GM21528 (cell line): Measurements from ENCODE around the gene AQP6.

Experiments used
- ATAC-seq: cut with Tn5 transposase; IDR thresholded peaks from one replicate; pipeline ENCODE4 v1.9.1; 2021; ENCODE audit warnings: mild to moderate bottlenecking, moderate library complexity; ENCODE audit not compliant: unreplicated experiment, low FRiP score

Gene AQP6

GRCh38 chr12:49942512-49942893, 30.2 kb upstream of the AQP6 start:
- no peak for ATAC-seq

- no peak for ATAC-seq
Observed at GRCh38 chr12:49942921-49943624, 29.7 kb upstream of the AQP6 start.

- ATAC-seq, result no peak
Observed at GRCh38 chr12:49943625-49943960, 29.2 kb upstream of the AQP6 start.

- no peak for ATAC-seq
Observed at GRCh38 chr12:49944046-49944445, 28.7 kb upstream of the AQP6 start.

- ATAC-seq, result no peak
Observed at GRCh38 chr12:49944718-49945117, 28.0 kb upstream of the AQP6 start.

- no peak for ATAC-seq
Observed at GRCh38 chr12:49945394-49946080, 27.2 kb upstream of the AQP6 start.

GRCh38 chr12:49946086-49946485, 26.7 kb upstream of the AQP6 start:
- no peak for ATAC-seq

GRCh38 chr12:49946497-49946896, 26.2 kb upstream of the AQP6 start:
- ATAC-seq, result no peak

GRCh38 chr12:49947593-49948226, 25.0 kb upstream of the AQP6 start:
- no peak for ATAC-seq

- ATAC-seq, result no peak
Observed at GRCh38 chr12:49948866-49949845, 23.6 kb upstream of the AQP6 start.

- no peak for ATAC-seq
Observed at GRCh38 chr12:49949866-49950265, 22.9 kb upstream of the AQP6 start.

GRCh38 chr12:49950273-49951251, 22.2 kb upstream of the AQP6 start, which contains the start of gene AQP2:
TSS of gene AQP2 (plus strand) at chr12:49950737. CDS start at chr12:49950831, 94 bp downstream.
- ATAC-seq, result no peak

- no peak for ATAC-seq
Observed at GRCh38 chr12:49951411-49952240, 21.1 kb upstream of the AQP6 start.

- no peak for ATAC-seq
Observed at GRCh38 chr12:49952391-49953055, 20.2 kb upstream of the AQP6 start.

GRCh38 chr12:49953151-49953550, 19.6 kb upstream of the AQP6 start:
- ATAC-seq, result no peak

- ATAC-seq, result no peak
Observed at GRCh38 chr12:49953961-49954846, 18.5 kb upstream of the AQP6 start.
